ENCODE data around the gene LRP6.
"Not testable (repeated sequence)": the region's sequence is repeated elsewhere in the genome, so short reads cannot be mapped to it uniquely, and the experiment has no call there.

The LRP6 gene

DNA sequence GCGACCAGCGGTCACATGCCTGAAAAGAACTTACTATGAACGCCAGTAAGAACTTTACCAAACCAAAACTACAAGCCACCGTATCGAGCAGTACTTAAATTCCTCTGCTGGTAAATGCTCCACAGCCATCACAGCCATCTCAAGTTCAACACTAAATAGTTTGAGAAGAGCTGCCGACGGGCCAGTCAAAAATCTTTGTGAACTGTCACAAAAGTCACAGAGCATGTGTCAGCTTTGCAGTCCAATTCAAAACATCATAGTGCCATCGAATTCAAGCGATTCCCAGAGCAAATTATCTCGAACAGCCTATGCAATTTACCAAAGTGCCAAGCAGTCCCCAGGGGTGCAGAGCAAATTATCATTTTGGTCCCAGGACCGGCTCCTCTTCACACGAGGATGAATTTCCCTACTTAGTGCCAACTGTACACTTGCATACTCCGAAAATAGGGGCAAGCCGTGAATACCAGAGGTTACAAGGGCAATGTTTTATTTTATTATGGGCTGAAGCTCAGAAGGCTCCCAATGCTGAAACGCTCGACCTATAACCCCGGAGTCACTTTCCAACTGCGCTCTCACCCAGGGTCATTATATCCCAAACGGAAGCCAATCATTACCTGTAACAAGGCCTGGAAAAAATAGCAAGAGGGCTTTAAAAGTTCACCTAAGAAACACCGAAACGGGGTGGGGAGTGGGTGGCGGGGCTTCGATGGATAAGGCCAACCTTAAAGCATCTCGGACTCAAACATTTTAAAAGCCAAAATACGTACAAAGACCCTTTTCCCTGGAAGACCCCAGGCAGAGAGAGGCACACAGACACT lies 1.1 kb downstream of the LRP6 start:
- DNase-seq (ENCODE audit: low read depth in 3 of 3): no peak

DNA sequence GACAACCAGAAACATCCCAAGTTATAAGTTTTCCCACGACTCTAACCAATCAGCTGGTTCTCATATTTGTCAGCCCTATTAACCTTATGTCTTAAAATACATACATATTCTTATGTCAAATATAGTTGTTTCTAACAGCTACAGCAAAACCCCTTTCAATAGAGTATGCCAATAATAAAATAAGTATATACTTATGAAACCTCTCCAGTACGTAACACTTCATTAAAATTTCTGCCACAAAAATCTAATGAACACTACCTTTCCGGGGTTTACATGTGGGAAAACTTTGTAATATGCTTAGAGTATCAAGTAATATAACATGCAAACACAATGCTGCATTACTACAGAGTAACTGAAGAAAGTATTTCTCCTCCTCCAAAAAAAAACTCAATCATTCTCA lies 1.8 kb downstream of the LRP6 start:
- no peak for DNase-seq (ENCODE audit: low read depth in 3 of 3)

DNA sequence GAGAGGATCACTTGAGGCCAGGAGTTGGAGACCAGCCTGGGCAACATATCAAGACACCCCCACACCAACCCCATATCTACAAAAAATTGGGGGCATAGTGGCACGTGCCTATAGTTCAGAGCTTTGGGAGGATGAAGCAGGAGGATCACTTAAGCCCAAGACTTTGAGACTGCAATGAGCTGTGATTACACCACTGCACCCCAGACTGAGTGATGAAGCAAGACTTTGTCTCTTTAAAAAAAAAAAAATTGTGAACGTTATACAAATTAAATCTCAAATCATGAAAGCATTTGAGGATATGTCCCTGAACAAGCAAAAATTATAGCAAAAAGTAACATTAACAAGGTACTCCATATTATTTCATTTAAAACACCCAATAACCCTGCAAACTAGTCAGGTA lies 2.9 kb downstream of the LRP6 start:
- no peak for DNase-seq (ENCODE audit: low read depth in 3 of 3)

DNA sequence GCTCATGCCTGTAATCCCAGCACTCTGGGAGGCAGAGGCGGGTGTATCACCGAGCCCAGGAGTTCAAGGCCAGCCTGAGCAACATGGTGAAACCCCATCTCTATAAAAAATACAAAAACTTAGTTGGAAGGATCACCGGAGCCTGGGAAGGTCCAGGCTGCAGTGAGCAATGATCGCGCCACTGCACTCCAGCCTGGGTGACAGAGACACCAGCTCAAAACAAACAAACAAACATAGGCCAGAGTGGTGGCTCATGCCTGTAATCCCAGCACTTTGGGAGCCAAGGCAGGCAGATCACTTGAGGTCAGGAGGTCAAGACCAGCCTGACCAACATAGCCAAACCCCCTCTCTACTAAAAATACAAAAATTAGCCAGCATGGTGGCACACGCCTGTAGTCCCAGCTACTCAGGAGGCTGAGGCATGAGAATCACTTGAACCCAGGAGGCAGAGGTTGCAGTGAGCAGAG lies 10.5 kb downstream of the LRP6 start:
- not testable (repeated sequence) for DNase-seq (ENCODE audit: low read depth in 3 of 3)

DNA sequence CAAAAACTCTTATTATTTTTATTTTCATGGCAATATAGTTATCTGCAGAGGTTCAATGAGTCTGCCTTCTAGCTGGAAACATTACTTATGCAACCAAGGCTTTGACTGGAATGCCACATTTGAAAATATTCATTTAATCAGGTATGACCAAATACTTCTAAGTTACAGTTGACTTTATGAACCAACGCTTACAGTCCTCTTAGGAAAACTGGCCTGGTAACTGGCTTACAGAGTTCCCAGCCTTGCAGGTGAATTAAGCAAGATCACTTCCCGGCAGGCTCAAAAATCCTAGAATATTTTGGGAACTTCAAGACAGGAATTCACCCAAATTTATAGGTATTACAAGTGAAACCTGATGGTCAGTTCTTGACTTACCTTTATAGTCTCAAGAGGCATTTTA lies 12.3 kb downstream of the LRP6 start:
- DNase-seq (ENCODE audit: low read depth in 3 of 3): no peak

DNA sequence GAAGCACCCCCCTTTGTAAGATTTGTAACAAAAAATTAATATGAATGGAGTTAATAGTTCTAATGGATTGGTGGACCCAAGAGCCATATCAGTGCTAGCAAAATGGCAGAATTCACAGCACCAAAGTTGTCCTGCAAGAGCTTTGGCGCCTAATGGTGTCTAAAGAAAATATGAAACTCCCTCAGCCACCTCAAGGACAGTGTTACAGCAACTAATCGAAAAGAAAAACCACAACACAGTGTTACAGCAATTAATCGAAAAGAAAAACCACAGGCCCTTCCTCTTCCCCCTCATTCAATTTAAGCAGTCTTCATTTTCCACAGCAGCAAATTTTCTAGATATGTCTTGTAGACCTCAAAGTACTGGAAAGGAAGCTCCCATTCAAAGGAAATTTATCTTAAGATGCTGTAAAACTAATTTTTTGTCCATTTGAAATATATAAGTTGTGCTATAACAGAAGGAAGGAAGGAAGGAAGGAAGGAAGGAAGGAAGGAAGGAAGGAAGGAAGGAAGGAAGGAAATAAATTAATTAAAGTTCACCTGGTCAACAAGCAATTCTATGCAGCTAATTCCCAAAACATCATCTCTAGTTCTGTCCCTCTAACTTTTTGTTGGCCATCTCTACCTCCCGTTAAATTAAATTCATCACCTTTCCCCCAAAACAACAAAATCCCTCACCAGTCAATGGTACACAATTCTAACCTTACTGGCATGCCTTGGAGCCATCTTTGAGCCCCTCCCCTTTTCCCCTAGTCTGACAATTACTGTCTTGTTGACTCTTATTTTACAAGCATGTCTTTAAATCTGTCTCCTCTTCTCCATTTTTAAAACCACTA lies 17.4 kb downstream of the LRP6 start:
- no peak for DNase-seq (ENCODE audit: low read depth in 3 of 3)

DNA sequence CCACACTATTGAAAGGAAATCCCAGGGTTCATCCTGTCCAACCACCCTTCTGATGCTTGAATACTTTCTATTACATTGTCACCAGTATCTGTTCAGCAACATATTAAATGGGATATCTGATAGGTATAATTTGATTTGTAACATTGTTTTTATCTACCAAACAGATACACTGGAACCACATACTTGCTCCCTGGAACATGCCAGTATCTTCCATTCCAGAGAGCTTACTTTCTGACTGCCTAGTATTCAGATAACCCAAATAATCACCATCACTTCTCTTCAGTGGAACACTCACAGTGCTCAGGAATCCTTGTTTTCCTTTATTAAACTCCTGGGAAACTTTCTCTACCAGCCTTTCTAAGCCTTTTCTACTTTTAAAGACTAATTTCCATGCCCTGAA lies 19.3 kb downstream of the LRP6 start:
- DNase-seq (ENCODE audit: low read depth in 3 of 3): no peak

DNA sequence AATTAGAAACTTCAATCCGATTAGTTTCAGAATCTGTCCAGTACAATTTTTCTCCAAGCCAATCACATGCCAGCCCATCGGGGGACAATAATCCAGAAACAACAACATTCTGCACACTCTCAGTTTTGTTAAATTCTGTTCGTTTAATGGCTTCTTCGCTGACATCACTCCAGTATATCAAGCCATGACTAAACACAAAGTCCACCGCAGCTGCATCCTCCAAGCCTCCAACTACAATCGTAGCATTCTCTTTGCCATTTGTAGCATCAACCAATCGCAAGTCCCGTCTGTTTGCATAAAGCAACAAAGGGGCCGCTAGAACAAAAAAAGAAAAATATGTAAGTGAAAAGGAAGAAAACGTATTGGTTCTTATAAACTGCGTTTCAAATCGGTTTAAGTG lies 22.5 kb downstream of the LRP6 start:
- no peak for DNase-seq (ENCODE audit: low read depth in 3 of 3)

DNA sequence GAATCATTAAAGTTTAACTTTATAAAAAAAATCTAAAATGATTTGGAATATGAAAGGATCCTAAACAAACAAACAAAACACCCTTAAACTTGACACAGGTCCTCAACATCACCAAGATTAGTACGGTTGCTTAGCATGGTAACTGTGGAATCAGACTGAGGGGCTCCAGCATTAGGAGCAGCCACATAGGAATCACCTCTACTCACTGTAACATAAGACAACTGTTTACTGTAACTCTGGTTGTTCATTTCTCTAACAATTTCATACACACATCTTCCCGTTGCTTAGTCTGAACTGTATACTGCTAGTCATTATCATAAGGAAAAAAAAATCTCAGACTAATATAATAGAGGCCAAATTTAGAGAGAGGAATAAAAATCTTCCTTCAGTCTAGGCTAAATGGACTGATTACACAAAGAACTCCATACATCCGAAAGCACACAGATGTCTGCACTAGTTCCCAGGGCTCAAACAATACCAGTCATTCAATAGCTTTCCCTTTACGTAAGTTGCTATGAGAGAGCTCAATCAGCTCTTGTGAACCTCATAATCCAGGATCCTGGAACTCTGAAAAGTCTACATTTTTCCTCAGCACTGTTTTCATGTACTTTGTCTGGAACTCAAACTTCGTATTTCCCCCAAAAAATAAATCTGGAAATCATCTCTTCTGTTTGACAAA lies 26.0 kb downstream of the LRP6 start:
- no peak for DNase-seq (ENCODE audit: low read depth in 3 of 3)

DNA sequence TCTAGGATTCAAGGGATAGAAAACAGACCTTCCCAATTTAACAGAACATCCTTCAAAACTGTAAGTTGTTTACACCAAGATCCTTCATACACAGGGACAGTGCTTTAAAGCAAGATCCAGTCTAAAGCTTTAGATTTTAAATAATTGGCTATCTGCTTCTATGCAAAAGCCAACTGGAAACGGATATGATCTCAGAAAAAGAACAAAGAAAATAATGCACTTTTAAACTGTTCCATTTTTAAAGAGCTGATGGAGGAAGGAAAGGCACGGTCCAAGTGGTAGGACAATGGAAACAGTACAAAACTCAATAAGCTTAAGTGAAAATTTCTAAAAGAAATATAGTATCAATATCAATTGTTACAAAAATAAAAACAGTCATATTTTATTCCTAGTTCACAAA lies 27.7 kb downstream of the LRP6 start:
- DNase-seq (ENCODE audit: low read depth in 3 of 3): no peak

DNA sequence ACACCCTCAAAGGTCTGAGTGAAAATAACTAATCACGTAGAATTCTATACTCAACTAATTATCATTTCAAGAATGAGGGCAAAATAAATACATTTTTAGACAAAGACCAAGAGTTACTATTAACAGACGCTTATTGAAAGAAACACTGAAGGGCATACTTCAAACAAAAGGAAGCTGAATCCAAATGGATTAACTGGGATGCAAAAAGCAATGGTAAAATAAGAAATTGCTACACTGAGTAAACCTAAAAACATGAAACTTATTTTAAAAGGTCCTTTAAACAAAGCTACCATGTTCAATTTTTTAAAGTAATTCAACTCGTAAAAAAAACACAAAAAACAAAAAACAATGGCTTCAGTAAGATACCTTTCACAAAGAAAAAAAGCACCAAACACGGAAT lies 28.2 kb downstream of the LRP6 start:
- no peak for DNase-seq (ENCODE audit: low read depth in 3 of 3)

DNA sequence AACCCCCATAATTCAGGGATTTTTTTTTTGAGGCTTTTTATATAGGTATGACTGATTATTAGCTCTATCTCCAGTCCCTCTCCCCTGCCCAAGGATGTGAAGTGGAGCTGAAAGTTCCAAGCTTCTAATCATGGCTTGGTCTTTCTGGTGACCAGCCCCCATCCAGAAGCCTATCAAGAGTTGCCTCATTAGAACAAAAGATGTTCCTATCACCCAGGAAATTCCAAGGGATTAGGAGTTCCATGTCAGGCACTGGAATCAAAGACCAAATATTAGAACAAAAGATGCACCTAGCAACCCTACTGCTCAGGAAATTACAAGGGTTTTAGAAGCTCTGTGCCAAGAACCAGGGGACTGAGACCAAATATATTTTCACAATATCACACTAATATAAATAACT lies 29.9 kb downstream of the LRP6 start:
- no peak for DNase-seq (ENCODE audit: low read depth in 3 of 3)

DNA sequence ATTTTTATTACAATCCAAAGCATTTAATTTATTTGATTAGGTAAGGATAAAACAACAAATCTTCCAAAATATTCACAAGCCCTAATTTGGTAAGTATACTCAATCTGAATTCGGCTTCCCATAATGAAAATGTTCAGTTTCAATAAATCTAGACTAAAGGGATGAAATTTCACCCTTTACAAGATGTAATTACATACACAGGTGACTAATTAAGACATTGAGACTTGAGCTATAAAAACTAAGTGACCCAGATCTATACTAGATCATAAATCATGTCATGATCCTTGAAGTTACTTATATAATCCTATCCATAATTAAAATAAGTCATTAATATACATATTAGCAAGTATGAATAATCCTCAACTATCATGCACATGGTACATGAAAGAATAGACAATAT lies 36.6 kb downstream of the LRP6 start:
- no peak for DNase-seq (ENCODE audit: low read depth in 3 of 3)

DNA sequence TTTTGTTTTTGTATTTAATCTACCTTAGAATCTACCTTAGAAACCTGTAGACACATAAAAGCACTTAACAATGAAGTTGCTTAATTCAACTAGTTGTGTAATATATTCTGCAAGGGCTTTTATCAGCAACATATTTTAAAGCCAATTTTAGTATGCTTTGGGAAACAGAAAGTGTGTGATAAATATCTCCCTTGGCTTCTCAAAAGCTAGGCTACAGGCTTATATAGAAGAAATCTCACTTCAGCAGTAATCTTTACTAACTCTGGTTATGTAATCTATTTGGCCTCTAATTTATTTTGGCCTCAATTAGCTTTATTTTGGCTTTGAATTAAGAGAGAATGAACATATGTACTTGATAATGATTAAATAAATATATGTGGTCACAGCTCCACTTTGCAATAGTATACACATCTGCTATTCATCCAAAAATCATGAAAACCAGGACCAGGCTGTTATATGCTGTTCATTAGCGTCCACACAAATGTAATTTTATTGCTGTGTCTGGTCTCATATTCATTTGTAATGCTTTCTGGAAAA lies 37.2 kb downstream of the LRP6 start:
- DNase-seq (ENCODE audit: low read depth in 3 of 3): no peak

DNA sequence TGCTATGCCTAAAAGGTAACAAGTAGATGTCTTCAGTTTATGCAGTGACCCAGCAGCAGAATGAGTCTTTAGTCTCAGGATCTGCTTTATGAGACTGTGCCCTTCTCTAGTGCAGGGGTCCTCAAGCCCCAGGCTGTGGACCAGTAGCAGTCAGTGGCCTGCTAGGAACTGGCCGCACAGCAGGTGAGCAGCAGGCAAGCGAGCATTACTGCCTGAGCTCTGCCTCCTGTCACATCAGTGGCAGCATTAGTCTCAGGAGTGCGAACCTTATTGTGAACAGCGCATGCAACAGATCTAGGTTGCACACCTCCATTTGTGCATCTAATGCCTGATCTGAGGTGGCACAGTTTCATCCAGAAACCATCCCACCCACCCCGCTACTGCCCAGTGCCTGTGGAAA lies 38.4 kb downstream of the LRP6 start:
- DNase-seq (ENCODE audit: low read depth in 3 of 3): no peak

DNA sequence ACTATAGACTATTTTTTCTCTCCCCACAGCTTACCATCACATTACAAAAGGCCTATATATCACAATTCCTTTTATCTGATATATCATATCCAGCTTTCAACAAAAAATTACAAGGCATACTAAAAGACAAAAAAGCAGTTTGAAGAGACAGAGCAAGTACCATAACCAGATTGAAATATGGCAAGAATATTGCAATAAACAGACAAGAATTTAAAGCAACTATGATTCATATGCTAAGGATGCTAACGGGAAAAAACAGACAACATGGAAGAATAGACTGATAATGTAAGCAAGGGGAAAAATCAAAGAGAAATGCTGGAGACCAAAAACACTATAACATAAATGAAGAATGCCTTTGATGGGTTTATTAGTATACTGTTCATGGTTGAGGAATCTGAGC lies 40.7 kb downstream of the LRP6 start:
- DNase-seq (ENCODE audit: low read depth in 3 of 3): no peak

DNA sequence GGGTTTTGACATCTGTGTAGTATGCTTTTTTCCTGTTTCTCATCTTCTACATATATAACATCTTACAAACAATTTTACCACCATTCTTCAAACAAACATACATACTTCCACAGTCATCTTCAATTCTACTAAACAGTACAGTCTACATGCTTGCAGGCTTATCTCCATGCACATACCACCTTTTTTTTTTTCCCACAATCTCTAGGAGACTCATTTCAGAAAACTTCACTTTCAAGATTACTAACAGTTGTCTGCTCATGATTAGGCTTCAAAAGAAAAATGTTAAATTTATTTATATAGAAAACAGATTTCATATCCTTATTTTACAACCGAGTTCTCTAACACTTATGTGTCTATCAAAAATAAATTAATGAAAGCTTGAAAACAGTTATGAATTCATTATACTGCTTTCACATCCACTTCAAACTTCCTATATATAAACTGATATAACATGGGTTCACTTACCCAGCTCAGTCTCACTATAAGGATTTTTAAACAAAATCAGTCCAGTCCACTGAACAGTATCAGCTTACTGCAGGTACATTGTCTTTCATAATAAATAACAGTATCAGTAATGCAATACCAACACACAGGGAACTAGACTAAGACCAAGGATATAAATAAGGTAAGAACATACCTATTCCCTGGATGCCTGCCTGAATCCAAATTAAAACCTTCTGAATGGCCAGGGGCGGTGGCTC lies 42.5 kb downstream of the LRP6 start:
- no peak for DNase-seq (ENCODE audit: low read depth in 3 of 3)

DNA sequence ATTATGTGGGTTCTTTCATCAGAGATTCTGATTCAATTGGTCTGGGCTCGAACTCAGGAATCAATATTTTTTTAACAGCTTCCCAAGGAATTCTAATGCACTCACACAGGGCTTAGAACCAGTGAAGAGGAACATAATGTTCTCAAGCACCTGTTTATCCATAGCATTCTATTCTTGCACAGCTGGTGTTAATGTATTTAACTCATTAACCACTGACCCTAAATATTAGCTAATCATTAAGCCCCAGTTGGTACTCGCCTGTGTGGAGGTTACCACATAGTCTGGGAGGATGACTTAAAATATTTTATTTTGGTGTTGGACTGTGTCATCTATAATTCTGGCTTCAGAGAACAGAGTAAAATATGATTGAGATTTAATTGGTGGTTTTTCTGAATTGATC lies 45.3 kb downstream of the LRP6 start:
- no peak for DNase-seq (ENCODE audit: low read depth in 3 of 3)

DNA sequence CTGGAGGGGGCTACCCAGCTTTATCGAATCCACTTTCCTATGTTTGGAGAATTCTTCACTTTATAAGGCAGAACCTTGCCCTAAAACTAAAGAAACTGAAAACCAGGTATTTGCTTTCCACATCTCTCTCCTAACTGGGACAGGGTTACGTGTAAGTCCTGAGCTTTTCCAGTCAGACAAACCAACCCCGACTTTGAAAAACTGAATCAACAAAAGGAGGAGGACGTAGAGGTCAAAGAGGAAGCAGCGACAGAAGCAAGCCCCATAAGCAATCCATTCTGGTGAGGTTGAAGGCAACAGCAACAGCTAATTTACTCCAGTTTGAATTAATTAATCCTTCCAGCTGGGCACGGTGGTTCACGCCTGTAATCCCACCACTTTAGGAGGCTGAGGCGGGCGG lies 47.2 kb downstream of the LRP6 start:
- no peak for DNase-seq (ENCODE audit: low read depth in 3 of 3)

DNA sequence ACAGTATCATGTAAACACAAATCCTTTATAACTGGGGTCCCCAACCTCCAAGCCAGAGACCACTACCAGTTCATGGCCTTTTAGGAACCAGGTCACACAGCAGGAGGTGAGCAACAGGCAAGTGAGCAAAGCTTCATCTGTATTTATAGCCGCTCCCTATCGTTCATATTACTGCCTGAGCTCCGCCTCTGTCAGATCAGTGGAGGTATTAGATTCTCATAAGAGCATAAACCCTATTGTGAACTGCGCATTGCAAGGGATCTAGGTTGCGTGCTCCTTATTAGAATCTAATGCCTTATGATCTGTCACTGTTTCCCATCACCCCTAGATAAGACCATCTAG lies 49.9 kb downstream of the LRP6 start:
- DNase-seq (ENCODE audit: low read depth in 3 of 3): no peak

DNA sequence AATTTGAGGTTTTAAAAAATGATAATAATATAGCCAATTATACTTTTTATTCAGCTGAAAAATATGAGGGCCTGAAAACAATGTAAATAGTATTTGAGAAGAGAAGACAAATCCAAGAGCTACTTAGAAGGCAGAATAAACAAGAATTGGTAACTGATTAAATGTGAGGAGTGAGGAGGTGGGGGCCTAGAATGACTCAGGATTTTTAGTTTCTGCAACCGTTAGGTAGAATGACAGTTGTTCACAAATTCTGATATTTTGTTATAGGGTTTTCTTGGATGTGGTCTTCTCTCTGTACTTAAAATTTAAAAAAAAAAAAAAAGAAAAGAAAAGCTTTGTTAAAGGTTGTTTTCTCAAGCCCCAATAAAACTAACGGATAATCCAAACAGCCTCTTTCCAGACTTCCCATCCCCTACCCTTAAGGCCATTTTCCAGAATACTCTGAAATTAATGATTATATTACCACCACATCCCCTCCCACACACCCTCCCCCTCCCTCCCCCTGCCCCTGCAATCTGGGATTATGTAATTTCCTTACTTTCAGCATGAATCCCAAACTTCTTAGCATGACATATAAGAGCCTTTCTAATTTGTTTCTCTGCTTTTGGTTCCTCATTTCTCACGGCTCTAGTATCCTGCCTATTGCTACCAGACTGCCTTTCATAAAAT lies 50.4 kb downstream of the LRP6 start:
- DNase-seq (ENCODE audit: low read depth in 3 of 3): no peak

Data from stimulated activated CD4-positive, alpha-beta T cell treated with anti-CD3 and anti-CD28 coated beads, TNF-alpha, amount 100 ng/mL, for 24 hours (primary cell).